Sigmoid colon (tissue), 7 donors: Measurements from ENCODE around the gene WDR11. TPM values are rescaled to one million over a fixed set of nuclear protein-coding genes. Genes with fewer than 3 reads are reported as not detected.
A peak's percentile ranks its signal among the peaks of the same experiment; 100 is the strongest.

Source experiments
- DNase-seq: peaks from one replicate; pipeline ENCODE4 v3.0.0-alpha.2; 2019
- H3K27ac ChIP-seq, 4 donors: fragments of 200-600 bp; sonication (generic); one replicate each; pipeline ENCODE4 v1.5.1; 2016 to 2019; ENCODE audit warnings: mild to moderate bottlenecking in 1 of 4
- H3K27me3 ChIP-seq, 3 donors: fragments of 200-600 bp; sonication (generic); one replicate each; pipeline ENCODE4 v1.5.1; 2019; ENCODE audit warnings: mild to moderate bottlenecking in 1 of 3
- H3K36me3 ChIP-seq, 4 donors: fragments of 200-600 bp; sonication (generic); one replicate each; pipeline ENCODE4 v1.5.1; 2016 to 2019
- H3K4me1 ChIP-seq, 4 donors: fragments of 200-600 bp; sonication (generic); one replicate each; pipeline ENCODE4 v1.5.1; 2017 to 2019
- H3K4me3 ChIP-seq, 4 donors: fragments of 200-600 bp; sonication (generic); one replicate each; pipeline ENCODE4 v1.5.1; 2017 to 2019; ENCODE audit warnings: mild to moderate bottlenecking in 2 of 4, moderate library complexity in 1 of 4
- H3K9me3 ChIP-seq, 4 donors: fragments of 200-600 bp in 3 of 4; sonication (generic) in 3 of 4; one replicate each; pipeline versions ENCODE4 v1.5.1 to v1.6.1; 2013 to 2019
- CTCF ChIP-seq, 4 experiments: fragments of 450-650 bp in 3 of 4; fragments of 200-600 bp in 1 of 4; IDR thresholded peaks; one replicate each; pipeline ENCODE4 v1.5.1; 2016 to 2019; ENCODE audit warnings: antibody characterized with exemption in 4 of 4, mild to moderate bottlenecking in 3 of 4, moderate library complexity in 2 of 4
- EP300 ChIP-seq, 4 donors: sonication (generic); formaldehyde crosslinking; IDR thresholded peaks; one replicate each; pipeline ENCODE4 v1.6.1; 2017; ENCODE audit warnings: antibody characterized with exemption in 4 of 4
- POLR2A ChIP-seq, 2 donors: fragments of 450-650 bp; IDR thresholded peaks; one replicate each; pipeline ENCODE4 v1.6.1; 2016; ENCODE audit warnings: antibody characterized with exemption in 2 of 2, mild to moderate bottlenecking in 2 of 2, moderate library complexity in 2 of 2
- POLR2AphosphoS5 ChIP-seq, 4 donors: sonication (generic); formaldehyde crosslinking; IDR thresholded peaks; one replicate each; pipeline ENCODE4 v1.6.1; 2017; ENCODE audit warnings: antibody characterized with exemption in 4 of 4
- WGBS, 2 donors: extraction: QIAGEN DNeasy Blood & Tissue Kit; methylation state at CpG; one replicate each; pipeline ENCODE4 v1.1.7; 2013; 5-methylcytosine and 5-hydroxymethylcytosine counted together
- intact Hi-C: fragments of 100-400 bp; cut with DNase I; formaldehyde crosslinking; loops from one replicate; pipeline ENCODE4 v1.15.1; 2023
- polyA plus RNA-seq, 3 donors: library from polyadenylated mRNA; stranded (reverse); fragments of 200-250 nt; gene quantifications; one replicate each; pipeline ENCODE4 v1.2.3, GENCODE V29; 2013
- total RNA-seq, 4 donors: library from RNA; depleted of rRNA; stranded (reverse); fragments of >200 nt; gene quantifications; one replicate each; pipeline ENCODE4 v1.1.0, GENCODE V29; 2016
- donor health status: healthy with polysubstance abuse.
- donor health status: Bipolar disorder and iron deficiency.
- donor health status: healthy.

Gene WDR11
- 10 to 100 TPM; 40.3 to 65.1 (median 44.4) TPM for total RNA-seq
- 10 to 100 TPM; 18.5 to 21.6 (median 21.6) TPM for polyA plus RNA-seq

DNA sequence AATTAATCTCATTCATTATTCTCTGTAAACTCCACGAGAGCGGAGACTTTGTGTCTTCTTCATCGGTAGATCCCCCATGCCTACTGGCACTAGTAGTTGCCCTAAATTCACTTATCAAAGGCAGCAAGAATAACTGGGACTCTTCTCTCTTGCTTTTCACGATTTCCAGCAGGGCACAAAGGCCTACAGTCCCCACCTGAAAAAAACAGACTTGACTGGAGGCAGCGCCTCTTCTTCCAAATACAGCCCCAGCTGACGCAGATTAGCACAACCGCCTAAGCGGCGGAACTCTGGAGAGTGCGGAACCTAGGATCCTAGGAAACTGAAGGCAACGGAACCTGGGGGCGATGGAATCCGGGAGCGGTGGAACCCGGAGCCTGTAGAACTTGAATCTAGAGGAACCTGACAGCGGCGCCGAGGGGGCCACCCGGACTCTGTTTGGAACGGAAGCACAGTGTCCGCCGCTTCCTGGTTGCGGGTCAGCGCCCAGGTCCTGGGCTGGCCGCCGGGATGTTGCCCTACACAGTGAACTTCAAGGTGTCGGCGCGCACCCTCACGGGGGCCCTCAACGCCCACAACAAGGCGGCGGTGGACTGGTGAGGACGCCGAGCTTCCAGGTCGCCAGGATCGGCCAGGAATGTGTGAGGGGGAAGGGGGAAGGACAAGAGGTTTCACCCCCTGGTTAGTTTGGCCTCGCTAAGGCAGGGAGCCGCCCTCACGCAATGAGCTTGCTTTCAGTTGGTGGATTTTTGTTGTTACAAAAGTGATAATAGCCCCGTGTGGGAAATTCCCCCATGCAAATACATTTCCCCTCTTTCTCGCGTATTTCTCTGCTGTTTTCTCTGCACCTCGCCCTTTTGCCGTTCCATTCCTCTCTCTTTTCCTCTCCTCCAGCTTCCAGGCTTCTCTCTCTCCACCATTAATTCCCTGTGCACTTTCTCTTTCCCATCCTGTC, at the start of gene WDR11:
Gene WDR11 (plus strand): TSS at position 452 of the 955 bp plus-strand sequence. CDS start 59 bp downstream, at position 511.
- no peak for TF ChIP-seq EP300 (IDR thresholded peaks at IDR 0.05)
- peak; percentile 54 to 70 for TF ChIP-seq POLR2A (IDR thresholded peaks at IDR 0.05)
- TF ChIP-seq CTCF (IDR thresholded peaks at IDR 0.05), result no peak
- TF ChIP-seq POLR2AphosphoS5 (IDR thresholded peaks at IDR 0.05), result peak; percentile 52 to 92 (median 78)
- intact Hi-C loops, result no loop called here

DNA sequence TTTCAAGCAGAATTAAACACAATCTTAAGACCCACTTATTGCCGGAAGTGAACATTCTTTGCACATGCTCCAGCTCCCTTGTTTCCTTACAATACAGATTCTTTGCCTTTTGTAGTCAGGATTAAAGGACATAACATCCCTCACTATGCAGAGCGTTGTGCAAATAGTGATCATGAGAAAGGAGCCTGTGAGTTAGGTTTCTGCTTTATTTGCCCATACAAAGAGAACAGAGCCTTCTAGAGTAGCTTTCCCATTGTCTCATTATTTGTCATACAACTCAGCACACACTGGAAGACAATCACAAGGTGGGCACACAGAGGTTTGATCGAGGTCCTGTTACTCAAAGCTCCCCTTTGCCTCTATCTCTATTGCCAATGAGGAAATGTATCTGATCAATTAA, 48.2 kb upstream of the WDR11 start:
- DNase-seq, result no peak
- Histone ChIP-seq H3K9me3 (no peaks in the 10 kb centered on the region), H3K27ac (no peak overlapping the region), H3K36me3 (no peaks in the 10 kb centered on the region), H3K4me3 (no peak overlapping the region), H3K27me3 (no peaks in the 10 kb centered on the region), H3K4me1 (no peaks in the 10 kb centered on the region)
- 50 to 79% methylated on average over 3 of the region's 3 CpGs for whole genome bisulfite sequencing, 2 donors
- TF ChIP-seq POLR2A (IDR thresholded peaks at IDR 0.05), result no peak
- TF ChIP-seq EP300 (IDR thresholded peaks at IDR 0.05), result no peak
- no peak for TF ChIP-seq POLR2AphosphoS5 (IDR thresholded peaks at IDR 0.05)
- TF ChIP-seq CTCF (IDR thresholded peaks at IDR 0.05), result no peak
- intact Hi-C loops, result no loop called here

More for the DNA sequence above, at the start of gene WDR11:
- peaks cover 0 to 20% (median 3%) of the 10 kb centered on the region in 4 donors for H3K36me3 ChIP-seq
- H3K4me1 ChIP-seq, result peaks cover 0 to 27% (median 18%) of the 10 kb centered on the region in 4 donors
- peak within 1 kb of the TSS; percentile 81 to 86 (median 85) for H3K27ac ChIP-seq
- H3K9me3 ChIP-seq, result no peaks in the 10 kb centered on the region
- H3K27me3 ChIP-seq, result no peaks in the 10 kb centered on the region
- peak within 1 kb of the TSS; percentile 65 to 87 (median 74) for H3K4me3 ChIP-seq
- DNase-seq, result peak; percentile 94
- WGBS, 2 donors, result 4 to 5% methylated on average over 45 of the region's 45 CpGs

DNA sequence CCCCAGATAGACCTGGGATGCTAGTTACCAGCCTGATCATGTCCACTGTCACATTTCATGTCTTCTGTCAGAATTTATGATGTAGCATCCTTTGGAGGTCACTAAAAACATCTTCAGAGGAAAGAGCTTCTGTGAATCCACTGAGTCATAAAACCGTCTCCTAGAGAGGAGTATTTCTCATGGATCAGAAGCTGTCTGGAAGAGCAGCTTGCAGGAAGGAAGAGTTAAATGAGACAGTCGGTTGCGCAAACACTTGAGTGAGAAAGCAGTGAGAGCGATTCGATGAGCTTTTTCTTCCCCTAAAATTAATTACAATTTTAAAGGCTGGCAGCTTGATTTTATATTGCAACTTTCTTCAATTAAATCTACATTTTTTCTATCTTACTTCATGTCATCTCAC, 47.2 kb upstream of the WDR11 start:
- H3K4me1 ChIP-seq, result no peaks in the 10 kb centered on the region
- intact Hi-C loops, result no loop called here
- 73 to 86% methylated on average over 5 of the region's 5 CpGs for WGBS, 2 donors
- no peak for DNase-seq
- no peaks in the 10 kb centered on the region for H3K27me3 ChIP-seq
- H3K36me3 ChIP-seq, result no peaks in the 10 kb centered on the region
- no peak overlapping the region for H3K27ac ChIP-seq
- H3K9me3 ChIP-seq, result no peaks in the 10 kb centered on the region
- TF ChIP-seq POLR2A (IDR thresholded peaks at IDR 0.05) (no peak), POLR2AphosphoS5 (IDR thresholded peaks at IDR 0.05) (no peak), EP300 (IDR thresholded peaks at IDR 0.05) (no peak), CTCF (IDR thresholded peaks at IDR 0.05) (no peak)
- no peak overlapping the region for H3K4me3 ChIP-seq

GRCh38 chr10:120805014-120805812, 45.9 kb upstream of the WDR11 start:
- TF ChIP-seq EP300 (IDR thresholded peaks at IDR 0.05) (no peak), POLR2AphosphoS5 (IDR thresholded peaks at IDR 0.05) (no peak), CTCF (IDR thresholded peaks at IDR 0.05) (no peak), POLR2A (IDR thresholded peaks at IDR 0.05) (no peak)
- WGBS, 2 donors, result 82 to 88% methylated on average over 7 of the region's 7 CpGs
- Histone ChIP-seq H3K4me3 (no peak overlapping the region), H3K36me3 (no peaks in the 10 kb centered on the region), H3K27me3 (no peaks in the 10 kb centered on the region), H3K4me1 (no peaks in the 10 kb centered on the region), H3K27ac (no peak overlapping the region), H3K9me3 (no peaks in the 10 kb centered on the region)
- intact Hi-C loops, result no loop called here
- no peak for DNase-seq
